Measurements from ENCODE around the gene CYP26B1. TPM values are rescaled to one million over a fixed set of nuclear protein-coding genes. Genes with fewer than 3 reads are reported as not detected.

The CYP26B1 gene
- total RNA-seq, 1 experiment from 2014 or later, result 1.3 TPM

DNA sequence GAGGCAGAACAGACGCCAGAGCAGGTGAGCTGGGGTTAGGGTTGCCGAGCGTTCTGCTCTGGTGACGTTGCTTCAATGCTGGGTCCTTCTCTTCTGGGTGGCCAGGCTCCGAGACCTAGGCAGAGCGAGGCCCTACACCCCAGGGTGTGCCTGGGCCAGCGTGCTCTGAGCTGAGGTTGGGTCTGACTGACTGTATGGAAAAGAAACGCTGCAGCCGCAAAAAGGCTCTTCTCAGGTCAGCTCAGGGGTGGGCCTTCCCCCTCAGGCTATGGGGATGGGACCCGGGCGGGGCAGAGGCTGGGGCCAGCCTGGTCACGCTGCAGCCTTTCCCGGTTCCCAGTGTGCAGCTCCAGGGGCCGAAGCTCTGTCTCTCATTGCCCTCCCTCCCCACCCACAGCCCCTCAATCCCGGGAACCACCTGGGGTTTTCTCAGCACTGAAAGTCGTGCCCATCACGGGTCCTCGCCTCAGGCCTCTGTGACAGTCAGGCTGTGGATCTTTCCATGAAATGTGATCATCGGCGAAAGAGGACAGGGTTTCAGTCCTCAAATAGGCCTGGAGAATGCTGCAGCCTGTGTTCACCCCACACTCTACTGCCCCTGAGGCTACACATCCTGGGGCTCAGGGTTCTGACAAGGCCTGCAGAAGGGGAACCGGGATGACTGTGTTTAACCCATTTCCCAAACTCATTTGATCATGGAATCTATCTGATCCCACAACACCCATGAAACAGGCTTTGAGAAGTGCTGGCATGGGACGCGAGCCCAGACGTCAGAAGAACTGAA lies 19.4 kb downstream of the CYP26B1 start:
- Histone ChIP-seq H3K9me2 (ENCODE audit: insufficient read depth) (no peaks in the 10 kb centered on the region), H3K27me3 (ENCODE audit: insufficient read depth, low read depth) (no peaks in the 10 kb centered on the region), H3K4me3 (no peak overlapping the region), H3K4me2 (no peak overlapping the region), H3K27ac (no peak overlapping the region), H3K79me2 (ENCODE audit: low read depth) (no peaks in the 10 kb centered on the region), H3K36me3 (ENCODE audit: low read depth) (no peaks in the 10 kb centered on the region), H4K20me1 (ENCODE audit: insufficient read depth) (no peaks in the 10 kb centered on the region), H3F3A (ENCODE audit: insufficient read depth, low read depth) (no peaks in the 10 kb centered on the region; the same call in 1 of the 2 replicates), H3K9me3 (ENCODE audit: insufficient read depth, low read depth) (no peaks in the 10 kb centered on the region), H2AFZ (no peak overlapping the region), H3K4me1 (replicated peaks; ENCODE audit: insufficient read depth) (no peaks in the 10 kb centered on the region)
- POLR2A ChIA-PET (ENCODE audit: unreplicated experiment), result no interaction called here
- no TSS peak for BruUV-seq (replicated peaks)
- CTCF ChIA-PET, result no interaction called here
- no peak for DNase-seq
- intact Hi-C loops (cut with micrococcal nuclease; ENCODE audit: unreplicated experiment), result no loop called here
- TF ChIP-seq, protein P1, sequence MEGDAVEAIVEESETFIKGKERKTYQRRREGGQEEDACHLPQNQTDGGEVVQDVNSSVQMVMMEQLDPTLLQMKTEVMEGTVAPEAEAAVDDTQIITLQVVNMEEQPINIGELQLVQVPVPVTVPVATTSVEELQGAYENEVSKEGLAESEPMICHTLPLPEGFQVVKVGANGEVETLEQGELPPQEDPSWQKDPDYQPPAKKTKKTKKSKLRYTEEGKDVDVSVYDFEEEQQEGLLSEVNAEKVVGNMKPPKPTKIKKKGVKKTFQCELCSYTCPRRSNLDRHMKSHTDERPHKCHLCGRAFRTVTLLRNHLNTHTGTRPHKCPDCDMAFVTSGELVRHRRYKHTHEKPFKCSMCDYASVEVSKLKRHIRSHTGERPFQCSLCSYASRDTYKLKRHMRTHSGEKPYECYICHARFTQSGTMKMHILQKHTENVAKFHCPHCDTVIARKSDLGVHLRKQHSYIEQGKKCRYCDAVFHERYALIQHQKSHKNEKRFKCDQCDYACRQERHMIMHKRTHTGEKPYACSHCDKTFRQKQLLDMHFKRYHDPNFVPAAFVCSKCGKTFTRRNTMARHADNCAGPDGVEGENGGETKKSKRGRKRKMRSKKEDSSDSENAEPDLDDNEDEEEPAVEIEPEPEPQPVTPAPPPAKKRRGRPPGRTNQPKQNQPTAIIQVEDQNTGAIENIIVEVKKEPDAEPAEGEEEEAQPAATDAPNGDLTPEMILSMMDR (conservative IDR thresholded peaks at IDR 0.05), result no peak
- no peak for TF ChIP-seq EZH2 (IDR thresholded peaks at IDR 0.05; ENCODE audit: low read depth)

DNA sequence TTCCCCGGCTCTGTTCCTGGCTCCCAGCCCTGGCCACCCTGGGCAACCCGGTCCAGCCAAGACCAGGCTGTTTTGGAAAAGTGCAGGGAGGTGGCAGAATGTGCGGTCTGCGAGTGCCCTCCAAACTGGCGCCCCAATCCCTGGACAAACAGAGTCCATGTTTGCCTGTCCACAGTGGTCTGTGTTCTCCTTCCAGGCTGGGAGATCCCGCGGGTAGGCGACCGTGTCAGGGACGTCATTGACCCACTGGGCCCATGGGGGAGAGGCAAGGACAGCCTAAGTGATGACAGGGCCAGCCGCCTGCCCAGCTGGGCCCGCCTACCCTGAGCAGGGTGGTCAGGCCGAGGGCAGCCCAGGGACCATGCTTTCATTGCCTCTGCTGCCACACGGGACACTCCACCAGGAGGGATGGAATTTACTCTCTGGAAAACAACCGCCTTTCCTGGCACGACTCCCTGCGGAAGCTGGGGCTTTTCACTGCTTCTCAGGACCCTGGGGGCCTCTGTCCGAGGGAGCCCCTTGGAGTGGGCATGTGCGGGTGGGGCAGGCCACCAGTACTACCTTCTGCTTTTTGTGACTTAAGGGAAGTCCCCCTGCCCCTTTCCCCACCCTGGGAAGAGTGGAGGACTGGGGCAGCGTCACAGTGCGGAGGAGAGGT lies 20.1 kb downstream of the CYP26B1 start:
- H3K4me1 ChIP-seq (replicated peaks; ENCODE audit: insufficient read depth), result no peaks in the 10 kb centered on the region
- H3K9me2 ChIP-seq (ENCODE audit: insufficient read depth), result no peaks in the 10 kb centered on the region
- no peak overlapping the region for H3K27ac ChIP-seq
- intact Hi-C loops (cut with micrococcal nuclease; ENCODE audit: unreplicated experiment), result no loop called here
- H3K79me2 ChIP-seq (ENCODE audit: low read depth), result no peaks in the 10 kb centered on the region
- no peak overlapping the region for H3K4me2 ChIP-seq
- no peaks in the 10 kb centered on the region for H3K9me3 ChIP-seq (ENCODE audit: insufficient read depth, low read depth)
- no peaks in the 10 kb centered on the region for H3K27me3 ChIP-seq (ENCODE audit: insufficient read depth, low read depth)
- no TSS peak for BruUV-seq (replicated peaks)
- H4K20me1 ChIP-seq (ENCODE audit: insufficient read depth), result no peaks in the 10 kb centered on the region
- POLR2A ChIA-PET (ENCODE audit: unreplicated experiment), result no interaction called here
- TF ChIP-seq, protein P1 (conservative IDR thresholded peaks at IDR 0.05), result no peak
- TF ChIP-seq EZH2 (IDR thresholded peaks at IDR 0.05; ENCODE audit: low read depth), result no peak
- H3F3A ChIP-seq (ENCODE audit: insufficient read depth, low read depth), result no peaks in the 10 kb centered on the region; the same call in 1 of the 2 replicates
- no peak overlapping the region for H3K4me3 ChIP-seq
- H3K36me3 ChIP-seq (ENCODE audit: low read depth), result no peaks in the 10 kb centered on the region
- CTCF ChIA-PET, result no interaction called here
- no peak overlapping the region for H2AFZ ChIP-seq
- no peak for DNase-seq

DNA sequence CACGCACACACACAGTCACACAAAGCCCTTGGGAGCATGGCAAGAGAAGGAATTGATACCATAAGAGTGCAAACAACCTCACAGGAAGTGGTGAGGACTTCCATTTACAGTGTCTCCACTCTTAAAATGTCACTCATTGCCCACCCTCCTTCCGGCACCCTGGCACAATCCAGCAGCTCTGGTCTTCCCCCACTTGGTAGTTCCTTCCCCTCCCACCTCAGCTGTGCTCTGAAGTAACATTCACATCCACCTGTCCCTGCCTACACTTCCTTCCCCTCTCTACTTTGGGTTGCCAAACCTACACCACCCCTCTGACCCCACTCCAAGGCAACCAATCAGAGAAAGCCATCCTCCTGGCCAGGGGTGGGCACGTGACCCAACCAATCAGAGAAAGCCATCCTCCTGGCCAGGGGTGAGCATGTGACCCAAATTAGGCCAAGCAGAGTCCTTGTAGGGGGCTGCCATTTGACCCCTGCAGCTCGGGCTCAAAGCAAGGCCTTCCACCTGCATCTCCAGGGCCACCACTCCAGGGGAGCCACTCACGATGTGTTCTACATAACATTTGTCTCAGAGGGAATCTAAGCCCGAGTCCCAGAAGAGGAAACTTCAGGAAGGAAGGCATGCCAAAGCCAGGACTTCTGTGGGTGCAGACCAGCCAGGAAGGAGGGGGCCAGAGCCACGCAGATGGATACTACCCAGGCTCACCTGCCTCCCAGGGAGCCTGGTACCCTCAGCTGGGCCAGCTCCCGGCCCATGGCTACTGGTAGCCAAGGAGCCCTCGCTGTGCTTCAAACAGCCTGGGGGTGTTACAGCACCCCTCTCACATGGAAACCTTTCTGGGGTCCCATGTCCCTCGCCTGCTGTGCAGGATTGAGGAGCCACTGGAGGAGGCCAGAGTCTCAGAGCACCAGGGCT lies 21.2 kb downstream of the CYP26B1 start:
- no peak overlapping the region for H3K27ac ChIP-seq
- no peaks in the 10 kb centered on the region for H4K20me1 ChIP-seq (ENCODE audit: insufficient read depth)
- H3K27me3 ChIP-seq (ENCODE audit: insufficient read depth, low read depth), result no peaks in the 10 kb centered on the region
- H3K4me2 ChIP-seq, result no peak overlapping the region
- BruUV-seq (replicated peaks), result no TSS peak
- ChIA-PET POLR2A (ENCODE audit: unreplicated experiment) (no interaction called here), CTCF (interaction anchor here (0.5 kb wide), 1 partner anchor 1051 kb away, joined by 8 read pairs; no protein-coding TSS in a partner anchor)
- intact Hi-C loops (cut with micrococcal nuclease; ENCODE audit: unreplicated experiment), result no loop called here
- no peak overlapping the region for H2AFZ ChIP-seq
- no peak for DNase-seq
- H3K9me2 ChIP-seq (ENCODE audit: insufficient read depth), result no peaks in the 10 kb centered on the region
- no peak overlapping the region for H3K4me3 ChIP-seq
- H3K79me2 ChIP-seq (ENCODE audit: low read depth), result no peaks in the 10 kb centered on the region
- H3K36me3 ChIP-seq (ENCODE audit: low read depth), result no peaks in the 10 kb centered on the region
- H3K9me3 ChIP-seq (ENCODE audit: insufficient read depth, low read depth), result 0 out of 2 replicates have a peak, but pooled peaks cover 5% of the 10 kb centered on the region
- H3K4me1 ChIP-seq (replicated peaks; ENCODE audit: insufficient read depth), result no peaks in the 10 kb centered on the region
- no peak for TF ChIP-seq EZH2 (IDR thresholded peaks at IDR 0.05; ENCODE audit: low read depth)
- TF ChIP-seq, protein P1 (conservative IDR thresholded peaks at IDR 0.05), result no peak
- no peaks in the 10 kb centered on the region; the same call in 1 of the 2 replicates for H3F3A ChIP-seq (ENCODE audit: insufficient read depth, low read depth)
